ENCODE results near the gene PPP1R12C. TPM values are rescaled to one million over a fixed set of nuclear protein-coding genes. Genes with fewer than 3 reads are reported as not detected.
"Not testable (repeated sequence)": the region's sequence is repeated elsewhere in the genome, so short reads cannot be mapped to it uniquely, and the experiment has no call there.

The PPP1R12C gene
- total RNA-seq, 1 experiment from 2014 or later = 158 TPM

DNA sequence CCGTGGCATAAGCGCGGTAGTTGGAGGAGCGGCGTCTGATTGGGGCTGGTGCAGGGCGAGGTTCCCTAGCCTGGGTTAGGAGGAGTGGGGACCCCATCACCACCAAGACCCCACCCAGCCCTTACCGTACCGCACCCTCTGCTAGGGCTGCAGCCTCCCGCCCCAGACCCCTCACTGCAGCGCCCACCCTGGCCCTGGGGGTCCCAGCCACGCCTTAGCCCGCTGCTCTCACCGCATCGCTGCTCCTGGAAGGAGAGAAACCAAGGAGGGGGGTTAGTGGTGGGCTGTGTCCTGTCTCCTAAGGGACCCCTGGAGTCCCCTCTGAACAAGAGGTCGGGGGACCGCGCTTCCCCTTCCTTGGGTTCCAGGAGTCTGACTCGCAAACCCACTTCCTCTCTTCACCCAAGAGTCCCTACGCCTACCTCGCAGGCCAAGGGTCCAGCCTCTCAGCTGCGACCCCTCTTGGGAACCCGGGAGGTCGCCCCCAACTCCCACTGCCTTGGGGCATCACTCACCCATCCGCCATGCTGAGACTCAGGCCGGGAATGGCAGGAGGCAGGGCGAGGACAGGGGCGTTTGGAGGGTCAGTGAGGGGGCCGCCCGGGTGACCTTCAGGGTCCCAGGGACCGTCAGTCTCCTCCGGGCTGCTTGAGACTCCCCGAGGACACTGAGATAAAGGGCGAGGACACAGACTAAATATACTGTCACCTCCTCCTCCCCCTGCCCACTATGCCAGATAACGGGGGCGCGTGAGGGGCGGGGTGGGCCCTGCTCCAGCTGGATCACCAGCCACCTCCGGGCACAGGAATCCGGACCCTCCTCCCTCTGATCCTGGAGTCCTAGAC is 39.8 kb upstream of the PPP1R12C start, which contains the start of gene TNNI3:
Gene TNNI3, minus strand, starts transcription at position 669 of the 845 bp plus-strand sequence. Its CDS starts 143 bp downstream, at position 526.
- TF ChIP-seq, protein P1, sequence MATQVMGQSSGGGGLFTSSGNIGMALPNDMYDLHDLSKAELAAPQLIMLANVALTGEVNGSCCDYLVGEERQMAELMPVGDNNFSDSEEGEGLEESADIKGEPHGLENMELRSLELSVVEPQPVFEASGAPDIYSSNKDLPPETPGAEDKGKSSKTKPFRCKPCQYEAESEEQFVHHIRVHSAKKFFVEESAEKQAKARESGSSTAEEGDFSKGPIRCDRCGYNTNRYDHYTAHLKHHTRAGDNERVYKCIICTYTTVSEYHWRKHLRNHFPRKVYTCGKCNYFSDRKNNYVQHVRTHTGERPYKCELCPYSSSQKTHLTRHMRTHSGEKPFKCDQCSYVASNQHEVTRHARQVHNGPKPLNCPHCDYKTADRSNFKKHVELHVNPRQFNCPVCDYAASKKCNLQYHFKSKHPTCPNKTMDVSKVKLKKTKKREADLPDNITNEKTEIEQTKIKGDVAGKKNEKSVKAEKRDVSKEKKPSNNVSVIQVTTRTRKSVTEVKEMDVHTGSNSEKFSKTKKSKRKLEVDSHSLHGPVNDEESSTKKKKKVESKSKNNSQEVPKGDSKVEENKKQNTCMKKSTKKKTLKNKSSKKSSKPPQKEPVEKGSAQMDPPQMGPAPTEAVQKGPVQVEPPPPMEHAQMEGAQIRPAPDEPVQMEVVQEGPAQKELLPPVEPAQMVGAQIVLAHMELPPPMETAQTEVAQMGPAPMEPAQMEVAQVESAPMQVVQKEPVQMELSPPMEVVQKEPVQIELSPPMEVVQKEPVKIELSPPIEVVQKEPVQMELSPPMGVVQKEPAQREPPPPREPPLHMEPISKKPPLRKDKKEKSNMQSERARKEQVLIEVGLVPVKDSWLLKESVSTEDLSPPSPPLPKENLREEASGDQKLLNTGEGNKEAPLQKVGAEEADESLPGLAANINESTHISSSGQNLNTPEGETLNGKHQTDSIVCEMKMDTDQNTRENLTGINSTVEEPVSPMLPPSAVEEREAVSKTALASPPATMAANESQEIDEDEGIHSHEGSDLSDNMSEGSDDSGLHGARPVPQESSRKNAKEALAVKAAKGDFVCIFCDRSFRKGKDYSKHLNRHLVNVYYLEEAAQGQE (IDR thresholded peaks at IDR 0.05; ENCODE audit: insufficient read depth in 1 of 2, low read depth in 2 of 2, low read length in 1 of 2) = no peak
- Histone ChIP-seq H3K27ac (ENCODE audit: low read length) (peak within 1 kb of the TSS; percentile 62; the same call in 1 of the 2 replicates), H3K9me3 (ENCODE audit: control insufficient read depth, insufficient read depth, low read depth, low read length) (no peaks in the 10 kb centered on the region), H3K4me3 (ENCODE audit: low read depth in 2 of 2, low read length in 2 of 2) (peak within 1 kb of the TSS; percentile 55 to 71), H3K36me3 (ENCODE audit: control insufficient read depth, insufficient read depth, low read length) (no peaks in the 10 kb centered on the region), H3K4me1 (ENCODE audit: control insufficient read depth, insufficient read depth, low read length) (peaks cover 8% of the 10 kb centered on the region; the same call in 1 of the 2 replicates), H3K27me3 (ENCODE audit: control insufficient read depth, insufficient read depth, low read length) (no peaks in the 10 kb centered on the region)
- CTCF ChIA-PET = no interaction called here
- in situ Hi-C loops (cut with HindIII; ENCODE audit: low pct_unique_long_range_greater_than_20kb, low sequenced_read_pairs) (no loop called here), intact Hi-C loops (cut with micrococcal nuclease; ENCODE audit: unreplicated experiment) (no loop called here)
- ATAC-seq = no peak
- POLR2A ChIA-PET = no interaction called here
- BruUV-seq (replicated peaks) = no TSS peak
- DNase-seq (ENCODE audit: low read depth, low spot score) = no peak

DNA sequence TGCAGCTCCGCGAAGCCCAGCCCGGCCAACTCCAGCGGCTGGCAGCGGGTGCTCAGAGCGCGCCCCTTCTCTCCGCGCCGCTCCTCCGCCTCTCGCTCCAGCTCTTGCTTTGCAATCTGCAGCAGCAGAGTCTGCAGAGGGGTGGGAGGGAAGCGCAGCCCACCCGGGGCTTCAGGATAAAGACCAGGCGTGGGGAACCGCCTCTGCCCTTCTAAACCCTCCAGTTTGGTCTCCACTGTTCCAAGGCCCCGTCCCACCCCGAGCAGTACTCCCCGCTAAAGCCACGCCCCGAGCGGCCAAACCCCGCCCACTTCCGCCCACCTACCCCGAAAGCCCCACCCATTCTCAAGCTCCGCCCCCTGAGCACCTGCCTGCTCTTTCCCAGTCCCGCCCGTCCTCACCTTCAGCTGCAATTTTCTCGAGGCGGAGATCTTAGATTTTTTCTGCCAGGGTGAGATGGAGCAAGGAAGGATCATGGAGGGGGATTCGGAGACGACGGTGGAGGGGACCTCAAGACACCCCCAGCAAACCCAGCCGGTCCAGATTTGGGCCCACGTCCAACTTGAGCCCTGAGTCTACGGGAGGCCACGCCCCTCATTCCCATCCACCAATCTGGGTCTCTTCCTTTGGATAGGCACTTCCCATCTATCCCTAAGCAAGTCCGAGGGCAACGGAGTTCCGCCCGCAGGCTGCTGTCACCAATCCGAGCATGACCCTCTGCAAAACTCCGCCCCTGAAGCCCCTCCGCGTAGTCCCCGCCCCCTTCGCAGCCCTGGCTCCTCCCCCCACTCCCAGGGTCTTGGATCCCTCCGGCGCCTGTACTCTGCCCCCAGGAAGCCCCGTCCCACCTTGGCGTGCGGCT is 39.0 kb upstream of the PPP1R12C start:
- Histone ChIP-seq H3K36me3 (ENCODE audit: control insufficient read depth, insufficient read depth, low read length) (no peaks in the 10 kb centered on the region), H3K4me1 (ENCODE audit: control insufficient read depth, insufficient read depth, low read length) (peaks cover 8% of the 10 kb centered on the region; the same call in 1 of the 2 replicates), H3K9me3 (ENCODE audit: control insufficient read depth, insufficient read depth, low read depth, low read length) (no peaks in the 10 kb centered on the region), H3K4me3 (ENCODE audit: low read depth in 2 of 2, low read length in 2 of 2) (peak overlapping the region; percentile 55 to 71), H3K27ac (ENCODE audit: low read length) (peak overlapping the region; percentile 62), H3K27me3 (ENCODE audit: control insufficient read depth, insufficient read depth, low read length) (no peaks in the 10 kb centered on the region)
- in situ Hi-C loops (cut with HindIII; ENCODE audit: low pct_unique_long_range_greater_than_20kb, low sequenced_read_pairs) = no loop called here
- ChIA-PET CTCF (interaction anchor here (0.6 to 1.3 kb wide), 7 partner anchors 10 to 1243 kb away, joined by 3 to 6 read pairs (median 5); no protein-coding TSS in a partner anchor), POLR2A (interaction anchor here (0.5 to 0.6 kb wide), 6 partner anchors 9 to 327 kb away, joined by 3 to 6 read pairs (median 3); no protein-coding TSS in a partner anchor)
- TF ChIP-seq SIN3A (IDR thresholded peaks at IDR 0.05; ENCODE audit: borderline replicate concordance, insufficient read depth, low read depth, low read length) = no peak
- no peak for TF ChIP-seq POLR2AphosphoS5 (IDR thresholded peaks at IDR 0.05; ENCODE audit: low read depth, low read length)
- TF ChIP-seq, protein P2, sequence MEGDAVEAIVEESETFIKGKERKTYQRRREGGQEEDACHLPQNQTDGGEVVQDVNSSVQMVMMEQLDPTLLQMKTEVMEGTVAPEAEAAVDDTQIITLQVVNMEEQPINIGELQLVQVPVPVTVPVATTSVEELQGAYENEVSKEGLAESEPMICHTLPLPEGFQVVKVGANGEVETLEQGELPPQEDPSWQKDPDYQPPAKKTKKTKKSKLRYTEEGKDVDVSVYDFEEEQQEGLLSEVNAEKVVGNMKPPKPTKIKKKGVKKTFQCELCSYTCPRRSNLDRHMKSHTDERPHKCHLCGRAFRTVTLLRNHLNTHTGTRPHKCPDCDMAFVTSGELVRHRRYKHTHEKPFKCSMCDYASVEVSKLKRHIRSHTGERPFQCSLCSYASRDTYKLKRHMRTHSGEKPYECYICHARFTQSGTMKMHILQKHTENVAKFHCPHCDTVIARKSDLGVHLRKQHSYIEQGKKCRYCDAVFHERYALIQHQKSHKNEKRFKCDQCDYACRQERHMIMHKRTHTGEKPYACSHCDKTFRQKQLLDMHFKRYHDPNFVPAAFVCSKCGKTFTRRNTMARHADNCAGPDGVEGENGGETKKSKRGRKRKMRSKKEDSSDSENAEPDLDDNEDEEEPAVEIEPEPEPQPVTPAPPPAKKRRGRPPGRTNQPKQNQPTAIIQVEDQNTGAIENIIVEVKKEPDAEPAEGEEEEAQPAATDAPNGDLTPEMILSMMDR (IDR thresholded peaks at IDR 0.05) = no peak
- TF ChIP-seq, protein P1 (IDR thresholded peaks at IDR 0.05; ENCODE audit: insufficient read depth in 1 of 2, low read depth in 2 of 2, low read length in 1 of 2) = no peak
- no peak for TF ChIP-seq TCF7L2 (IDR thresholded peaks at IDR 0.05; ENCODE audit: low read depth, low read length)
- ATAC-seq = peak; percentile 85
- BruUV-seq (replicated peaks) = no TSS peak
- peak; percentile 54 for DNase-seq (ENCODE audit: low read depth, low spot score)
- intact Hi-C loops (cut with micrococcal nuclease; ENCODE audit: unreplicated experiment) = no loop called here

DNA sequence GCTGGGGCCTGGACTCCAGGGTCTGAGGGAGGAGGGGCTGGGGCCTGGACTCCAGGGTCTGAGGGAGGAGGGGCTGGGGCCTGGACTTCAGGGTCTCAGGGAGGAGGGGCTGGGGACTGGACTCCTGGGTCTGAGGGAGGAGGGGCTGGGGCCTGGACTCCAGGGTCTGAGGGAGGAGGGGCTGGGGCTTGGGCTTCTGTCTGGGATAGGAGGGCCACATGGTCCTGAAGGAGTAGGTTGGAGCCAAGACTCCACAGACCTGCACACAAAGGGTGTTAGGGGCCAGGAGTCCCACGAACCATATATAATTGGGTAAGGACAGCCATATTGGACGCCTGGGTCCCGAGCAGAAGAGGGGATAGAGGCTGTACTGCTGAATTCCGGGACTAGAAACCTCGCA is 38.3 kb upstream of the PPP1R12C start:
- Histone ChIP-seq H3K27ac (ENCODE audit: low read length) (peak overlapping the region; percentile 62), H3K4me3 (ENCODE audit: low read depth in 2 of 2, low read length in 2 of 2) (peak overlapping the region; percentile 55 to 71)
- ChIA-PET CTCF (interaction anchor here (0.6 to 1.3 kb wide), 4 partner anchors 10 to 1242 kb away, joined by 3 to 5 read pairs (median 4); no protein-coding TSS in a partner anchor), POLR2A (interaction anchor here (0.6 kb wide), 2 partner anchors 12 to 183 kb away, joined by 3 to 4 read pairs; no protein-coding TSS in a partner anchor)
- DNase-seq (ENCODE audit: low read depth, low spot score); H3K4me1 ChIP-seq (ENCODE audit: control insufficient read depth, insufficient read depth, low read length); in situ Hi-C loops (cut with HindIII; ENCODE audit: low pct_unique_long_range_greater_than_20kb, low sequenced_read_pairs); intact Hi-C loops (cut with micrococcal nuclease; ENCODE audit: unreplicated experiment); BruUV-seq (replicated peaks); H3K36me3 ChIP-seq (ENCODE audit: control insufficient read depth, insufficient read depth, low read length); H3K9me3 ChIP-seq (ENCODE audit: control insufficient read depth, insufficient read depth, low read depth, low read length); H3K27me3 ChIP-seq (ENCODE audit: control insufficient read depth, insufficient read depth, low read length); ATAC-seq: not testable (repeated sequence)
